K562 (cell line): ENCODE data around the gene DOLPP1. TPM values are rescaled to one million over a fixed set of nuclear protein-coding genes. Genes with fewer than 3 reads are reported as not detected.

ENCODE experiments used
- ATAC-seq: fragments of 200-7000 bp; cut with Tn5 transposase; 3 replicates; pipeline ENCODE4 v1.9.1; 2020; ENCODE audit warnings: moderate library complexity
- BruUV-seq: library from RNA; stranded (reverse); fragments of 400-500 nt; replicated peaks from 2 replicates; lab custom pipeline; 2021; lab: Mats Ljungman, UMichigan
- CTCF ChIA-PET: fragments of 300-600 bp; formaldehyde crosslinking; extraction: SDS; loops from one replicate; lab custom pipeline; 2021; ENCODE audit warnings: low intra/inter-chr PET ratio; lab: Yijun Ruan, JAX
- POLR2A ChIA-PET: fragments of 300-600, 350-650 bp; sonication (Branson Sonifier 250); formaldehyde crosslinking; extraction: SDS; loops from one replicate; lab custom pipeline; 2021; ENCODE audit warnings: antibody characterized with exemption, inconsistent platforms; lab: Yijun Ruan, JAX
- DNase-seq, 4 experiments: peaks; one replicate each; pipeline versions ENCODE4 v3.0.0 to v3.0.0-alpha.2; 2011 to 2018; ENCODE audit warnings: low spot score in 3 of 4, mixed read lengths in 3 of 4; ENCODE audit errors: extremely low read depth in 1 of 4
- FAIRE-seq: peaks from 2 replicates; lab custom pipeline; 2011; peaks lifted over from hg19 to GRCh38; lab: Jason Lieb, UNC
- H2AFZ ChIP-seq: 2 replicates; pipeline ENCODE4 v1.6.0; 2011; ENCODE audit warnings: low read depth, low read length, control low read depth, inconsistent platforms
- H3K27ac ChIP-seq: fragments of 200-600 bp; 3 replicates; pipeline ENCODE4 v1.8.0; 2011; ENCODE audit warnings: low read depth, mild to moderate bottlenecking, control low read depth, inconsistent platforms, low read length, moderate library complexity, mixed read lengths; ENCODE audit errors: extremely low read depth
- H3K27me3 ChIP-seq, 2 experiments: fragments of 300-600 bp in 1 of 2; 2 replicates in 1 of 2; 3 replicates in 1 of 2; pipeline versions ENCODE4 v1.6.0 to v1.8.0; 2011; ENCODE audit warnings: inconsistent platforms in 2 of 2, low read length in 2 of 2, mild to moderate bottlenecking in 1 of 2, mixed read lengths in 1 of 2, moderate library complexity in 1 of 2; ENCODE audit not compliant: control insufficient read depth in 2 of 2, insufficient read depth in 2 of 2
- H3K36me3 ChIP-seq: fragments of 300-600 bp; 3 replicates; pipeline ENCODE4 v1.8.0; 2011; ENCODE audit warnings: mild to moderate bottlenecking, low read length, inconsistent platforms; ENCODE audit not compliant: control insufficient read depth, insufficient read depth
- H3K4me1 ChIP-seq, 2 experiments: fragments of 200-600 bp in 1 of 2; replicated peaks in 1 of 2; 2 replicates in 1 of 2; 3 replicates in 1 of 2; pipeline versions ENCODE4 v1.5.1 to v1.8.0; 2011; ENCODE audit warnings: inconsistent platforms in 2 of 2, low read length in 2 of 2, mild to moderate bottlenecking in 1 of 2, mixed read lengths in 1 of 2, moderate library complexity in 1 of 2; ENCODE audit not compliant: control insufficient read depth in 2 of 2, insufficient read depth in 2 of 2
- H3K4me2 ChIP-seq: 2 replicates; pipeline ENCODE4 v1.6.1; 2011; ENCODE audit warnings: low read length, control low read depth, inconsistent platforms, mixed read lengths; ENCODE audit not compliant: insufficient read depth
- H3K4me3 ChIP-seq: fragments of 200-600 bp; sonication (generic), shearing (Covaris generic); 2 replicates; pipeline ENCODE4 v1.5.1; 2016; ENCODE audit warnings: control low read depth, inconsistent platforms
- H3K79me2 ChIP-seq: fragments of 200-600 bp; 3 replicates; pipeline ENCODE4 v1.8.0; 2011; ENCODE audit warnings: low read length, inconsistent platforms; ENCODE audit not compliant: control insufficient read depth, insufficient read depth
- H3K9ac ChIP-seq, 2 experiments: 2 replicates each; pipeline versions ENCODE4 v1.6.0 to v1.6.1; 2011; ENCODE audit warnings: low read depth in 2 of 2, low read length in 2 of 2, control low read depth in 1 of 2, inconsistent platforms in 1 of 2, mild to moderate bottlenecking in 1 of 2, mixed read lengths in 1 of 2; ENCODE audit not compliant: insufficient read depth in 1 of 2
- H3K9me1 ChIP-seq: one replicate; pipeline ENCODE4 v1.6.0; 2011; ENCODE audit warnings: inconsistent platforms, mild to moderate bottlenecking, low read length, moderate library complexity; ENCODE audit not compliant: control insufficient read depth, insufficient read depth
- H3K9me3 ChIP-seq: replicated peaks from 2 replicates; pipeline ENCODE4 v1.5.1; 2011; ENCODE audit warnings: low read depth, low read length, inconsistent platforms; ENCODE audit not compliant: control insufficient read depth, insufficient read depth
- H4K20me1 ChIP-seq: replicated peaks from 2 replicates; pipeline ENCODE4 v1.6.1; 2011; ENCODE audit warnings: low read length, inconsistent platforms, mixed read lengths; ENCODE audit not compliant: control insufficient read depth, insufficient read depth
- ELF2 ChIP-seq: fragments of 250-450 bp; sonication (Bioruptor Pico); IDR thresholded peaks from 2 replicates; pipeline ENCODE4 v1.5.0; 2021; ENCODE audit warnings: mild to moderate bottlenecking
- ERF ChIP-seq: fragments of 450-650 bp; formaldehyde crosslinking; IDR thresholded peaks from 2 replicates; pipeline ENCODE4 v1.4.0; 2020; ENCODE audit warnings: mild to moderate bottlenecking, mixed read lengths
- IRF2 ChIP-seq: sonication (generic); formaldehyde crosslinking; IDR thresholded peaks from 2 replicates; pipeline ENCODE4 v1.8.1; 2022; ENCODE audit warnings: mild to moderate bottlenecking, missing genetic modification reagents
- MBD1 ChIP-seq: fragments of 250-450 bp; sonication (Bioruptor Pico); IDR thresholded peaks from 2 replicates; pipeline ENCODE4 v1.8.0; 2022; ENCODE audit warnings: inconsistent platforms
- MYC ChIP-seq, 2 experiments: fragments of 250-450 bp in 1 of 2; sonication (Bioruptor Pico) in 1 of 2; IDR thresholded peaks; 2 replicates each; pipeline versions ENCODE4 v1.5.1 to v1.6.1; 2012 to 2021; ENCODE audit warnings: low read depth in 2 of 2, borderline replicate concordance in 1 of 2, improper control_type of control experiment in 1 of 2, low read length in 1 of 2, mild to moderate bottlenecking in 1 of 2, moderate library complexity in 1 of 2
- NBN ChIP-seq: fragments of 450-650 bp; IDR thresholded peaks from 2 replicates; pipeline ENCODE4 v1.6.1; 2016; ENCODE audit warnings: low read depth, mild to moderate bottlenecking
- NFRKB ChIP-seq: fragments of 450-650 bp; IDR thresholded peaks from 2 replicates; pipeline ENCODE4 v1.6.1; 2016; ENCODE audit warnings: low read depth
- PTTG1 ChIP-seq: fragments of 450-650 bp; IDR thresholded peaks from 2 replicates; pipeline ENCODE4 v1.6.1; 2016; ENCODE audit warnings: low read depth, mild to moderate bottlenecking, missing genetic modification characterization, missing compliant biosample characterization
- SRSF1 ChIP-seq: fragments of 200-400 bp; formaldehyde crosslinking; IDR thresholded peaks from 2 replicates; pipeline ENCODE4 v1.6.1; 2017; ENCODE audit warnings: mild to moderate bottlenecking, low read depth, low read length, moderate library complexity
- TEAD1 ChIP-seq, 2 experiments: fragments of 450-650 bp in 1 of 2; sonication (generic) in 1 of 2; formaldehyde crosslinking; IDR thresholded peaks; 2 replicates each; pipeline versions ENCODE4 v1.4.0 to v1.8.0; 2020 to 2022; ENCODE audit warnings: mild to moderate bottlenecking in 2 of 2, missing genetic modification reagents in 1 of 2
- U2AF1 ChIP-seq: fragments of 200-400 bp; formaldehyde crosslinking; optimal IDR thresholded peaks from 2 replicates; pipeline ENCODE3; 2017; ENCODE audit warnings: mild to moderate bottlenecking, low read depth, low read length, moderate library complexity
- ZNF277 ChIP-seq: fragments of 250-450 bp; sonication (Bioruptor Pico); IDR thresholded peaks from 2 replicates; pipeline ENCODE4 v1.8.0; 2022; ENCODE audit warnings: inconsistent platforms, mild to moderate bottlenecking, moderate library complexity, borderline replicate concordance
- ZNF76 ChIP-seq: fragments of 250-450 bp; sonication (Bioruptor Pico); IDR thresholded peaks from 2 replicates; pipeline ENCODE4 v1.4.0; 2020; ENCODE audit warnings: mild to moderate bottlenecking, moderate library complexity, borderline replicate concordance
- ZNF766 ChIP-seq: fragments of 200-800 bp; sonication (Bioruptor generic); conservative IDR thresholded peaks from 2 replicates; pipeline ENCODE4 v1.6.1; 2016; ENCODE audit warnings: missing genetic modification characterization, missing compliant biosample characterization
- WGBS: fragments of 100-300 bp; shearing (Covaris generic); methylation state at CpG from one replicate; pipeline ENCODE4 v1.1.6; 2016; ENCODE audit warnings: low coverage, mixed read lengths; ENCODE audit not compliant: insufficient coverage; ENCODE audit errors: missing lambda C conversion rate; 5-methylcytosine and 5-hydroxymethylcytosine counted together
- in situ Hi-C: fragments of 300-500 bp; cut with MboI; formaldehyde crosslinking; loops from 4 replicates; pipeline ENCODE4 v1.15.0; 2018; ENCODE audit warnings: inconsistent platforms, mixed read lengths
- intact Hi-C: fragments of 100-400 bp; cut with micrococcal nuclease; formaldehyde crosslinking; loops from 2 replicates; pipeline ENCODE4 v1.14.2; 2022
- polyA plus RNA-seq, 8 experiments: library from polyadenylated mRNA; depleted of rRNA in 4 of 8; stranded (reverse) in 5 of 8; unstranded in 3 of 8; fragments of >200 nt; fragmentation: Nextera tagmentation in 2 of 8; fragmentation: Illumina TruSeq in 1 of 8; extraction: Ambion mirVana in 2 of 8; extraction: Trizol in 1 of 8; gene quantifications; 2 replicates each; pipeline versions ENCODE4 v1.2.1 to v1.2.3, GENCODE V29; 2011 to 2014; ENCODE audit warnings: inconsistent platforms in 1 of 8, missing spikeins in 1 of 8
- total RNA-seq, 7 experiments: library from RNA; depleted of rRNA in 6 of 7; stranded (reverse); fragments of >200 nt in 6 of 7; fragmentation: Illumina TruSeq in 2 of 7; extraction: Trizol in 2 of 7; gene quantifications; 2 replicates each; pipeline versions ENCODE4 v1.2.1 to v1.2.3, GENCODE V29; 2011 to 2021; ENCODE audit warnings: low replicate concordance in 1 of 7

The DOLPP1 gene
- total and polyA plus RNA-seq, 9 of the 15 experiments (the other 6 are each of a cell fraction or from before 2014, with no cell fraction given): 3.0 to 39.8 (median 30.5) TPM

GRCh38 chr9:129109952-129110739 lies 29.2 kb downstream of the DOLPP1 start (continued):
- no peak for TF ChIP-seq PTTG1 (tag)
- TF ChIP-seq ELF2 (CRISPR knock-in tag): no peak
- TF ChIP-seq SRSF1: no peak
- TF ChIP-seq ZNF766 (CRISPR knock-in tag): 0 out of 2 replicates have a peak, but pooled peaks have one; percentile 7
- no peak for TF ChIP-seq IRF2 (CRISPR knock-in tag)
- TF ChIP-seq ZNF76: no peak
- no peak for TF ChIP-seq ERF (CRISPR knock-in tag)
- TF ChIP-seq, all 486 proteins: peak for 34

- Histone ChIP-seq H3K9me1 (no peaks in the 10 kb centered on the region), H3K4me2 (peak within 1 kb of the TSS; percentile 100), H3K9ac (peak within 1 kb of the TSS; percentile 94 to 100), H3K4me3 (peak within 1 kb of the TSS; percentile 100), H2AFZ (peak within 1 kb of the TSS; percentile 99), H3K27ac (peak within 1 kb of the TSS; percentile 100), H3K27me3 (no peaks in the 10 kb centered on the region), H3K4me1 (peaks cover 23 to 53% of the 10 kb centered on the region in 2 experiments), H3K36me3 (peaks cover 3% of the 10 kb centered on the region; the same call in 1 of the 3 replicates), H4K20me1 (peaks cover 3% of the 10 kb centered on the region; the same call in 1 of the 2 replicates), H3K79me2 (peaks cover 48% of the 10 kb centered on the region), H3K9me3 (no peaks in the 10 kb centered on the region)
- CTCF ChIA-PET: no interaction called here
- intact Hi-C loops (loop anchor here (5.0 kb wide), 1 partner anchor 84 kb away; the partner anchor contains the start of gene SH3GLB2), in situ Hi-C loops (no loop called here)
- ATAC-seq (peak; percentile 92), FAIRE-seq (peak; percentile 90), DNase-seq (peak; percentile 96 to 100 (median 99))
- no TSS peak for BruUV-seq
- POLR2A ChIA-PET: interaction anchor here (0.9 to 5.3 kb wide), 3 partner anchors 9 to 31 kb away, joined by 3 to 35 read pairs (median 3); no protein-coding TSS in a partner anchor
- WGBS: under 1% methylated on average over 45 of the region's 77 CpGs
- TF ChIP-seq U2AF1 (no peak), MBD1 (CRISPR knock-in tag) (no peak), NBN (peak; percentile 94), MYC (IDR thresholded peaks at IDR 0.05; ENCODE audit: low read depth, low read length) (peak; percentile 11), MYC (CRISPR knock-in tag; IDR thresholded peaks at IDR 0.05; ENCODE audit: borderline replicate concordance, low read depth) (no peak), ZNF277 (CRISPR knock-in tag) (no peak), NFRKB (peak; percentile 95; the same call in 1 of the 2 replicates), TEAD1 (CRISPR knock-in tag; IDR thresholded peaks at IDR 0.05) (peak in 1 of 2 experiments; percentile 28; a peak in 1 of 4 replicates)
Measured at GRCh38 chr9:129110740-129111527, 30.0 kb downstream of the DOLPP1 start, which contains the start of the genes CRAT and PTPA. Gene CRAT, minus strand, starts transcription at chr9:129110793. Its CDS starts 284 bp downstream, at chr9:129110509. Gene PTPA, plus strand, starts transcription at chr9:129111415. Its CDS starts 186 bp downstream, at chr9:129111601.
